Muscle layer of duodenum (tissue), 2 donors: ENCODE data around the gene PUSL1.

Source experiments
- H3K27ac ChIP-seq: one replicate; pipeline ENCODE4 v1.7.0; 2013; ENCODE audit warnings: mild to moderate bottlenecking, low read length
- H3K27me3 ChIP-seq: one replicate; pipeline ENCODE4 v1.7.0; 2013; ENCODE audit warnings: low read depth, mild to moderate bottlenecking, control low read depth, low read length
- H3K36me3 ChIP-seq, 2 donors: one replicate each; pipeline ENCODE4 v1.7.0; 2013; ENCODE audit warnings: low read length in 2 of 2, control low read depth in 1 of 2, mild to moderate bottlenecking in 1 of 2; ENCODE audit not compliant: insufficient read depth in 2 of 2, control insufficient read depth in 1 of 2
- H3K4me1 ChIP-seq, 2 donors: one replicate each; pipeline ENCODE4 v1.7.0; 2013; ENCODE audit warnings: low read length in 2 of 2, mild to moderate bottlenecking in 2 of 2, control low read depth in 1 of 2, moderate library complexity in 1 of 2; ENCODE audit not compliant: insufficient read depth in 2 of 2, control insufficient read depth in 1 of 2
- H3K4me3 ChIP-seq, 2 donors: one replicate each; pipeline ENCODE4 v1.7.0; 2013; ENCODE audit warnings: low read length in 2 of 2, low read depth in 1 of 2, mild to moderate bottlenecking in 1 of 2
- H3K9me3 ChIP-seq, 2 donors: one replicate each; pipeline ENCODE4 v1.7.0; 2013; ENCODE audit warnings: low read length in 2 of 2, control low read depth in 1 of 2, mild to moderate bottlenecking in 1 of 2; ENCODE audit not compliant: control insufficient read depth in 1 of 2
- donor health status: healthy.

Gene PUSL1, protein sequence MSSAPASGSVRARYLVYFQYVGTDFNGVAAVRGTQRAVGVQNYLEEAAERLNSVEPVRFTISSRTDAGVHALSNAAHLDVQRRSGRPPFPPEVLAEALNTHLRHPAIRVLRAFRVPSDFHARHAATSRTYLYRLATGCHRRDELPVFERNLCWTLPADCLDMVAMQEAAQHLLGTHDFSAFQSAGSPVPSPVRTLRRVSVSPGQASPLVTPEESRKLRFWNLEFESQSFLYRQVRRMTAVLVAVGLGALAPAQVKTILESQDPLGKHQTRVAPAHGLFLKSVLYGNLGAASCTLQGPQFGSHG

DNA sequence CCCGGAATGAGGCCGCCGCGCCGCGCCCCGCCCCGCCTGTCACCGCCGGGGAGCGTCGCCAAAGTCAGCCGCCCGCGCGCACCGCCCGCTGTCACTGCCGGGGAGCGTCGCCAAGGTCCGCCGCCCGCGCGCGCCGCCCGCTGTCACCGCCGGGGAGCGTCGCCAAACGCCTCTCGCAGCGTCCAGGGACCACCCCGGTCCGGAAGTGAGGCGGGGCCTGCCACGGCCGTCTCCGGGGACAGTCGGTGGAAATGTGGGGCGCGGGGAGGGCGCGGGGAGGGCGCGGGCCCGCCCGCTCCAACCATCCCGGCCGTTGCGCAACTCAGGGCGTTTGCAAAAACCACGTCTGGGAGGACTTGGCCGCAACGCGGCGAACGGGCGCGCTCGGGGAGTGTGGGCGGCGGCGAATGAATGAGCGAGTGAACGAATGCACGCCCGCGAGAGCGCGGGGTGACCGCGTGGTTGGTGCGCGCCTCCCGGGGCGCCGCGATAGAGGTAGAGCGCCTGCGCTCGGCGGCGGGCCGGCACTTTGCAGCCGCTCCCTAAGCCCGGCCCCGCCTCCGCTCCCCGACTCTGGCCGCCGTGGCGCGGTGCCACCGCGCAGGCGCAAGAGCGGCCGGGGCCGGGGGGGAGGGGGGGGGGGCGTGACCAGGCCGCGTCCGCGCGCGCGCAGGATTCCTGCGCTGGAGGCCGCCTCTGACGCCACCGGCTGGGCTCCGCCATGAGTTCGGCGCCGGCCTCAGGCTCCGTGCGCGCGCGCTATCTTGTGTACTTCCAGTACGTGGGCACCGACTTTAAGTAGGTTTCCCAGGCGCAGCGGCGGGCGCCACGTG is at the start of gene PUSL1, which contains the start of gene ACAP3:
Gene PUSL1, plus strand, starts transcription at position 675 of the 833 bp plus-strand sequence. Its CDS starts 47 bp downstream, at position 722.
Gene ACAP3, minus strand, starts transcription at position 8 of the 833 bp plus-strand sequence. CDS start 115 bp downstream, outside the sequence.
- Histone ChIP-seq H3K36me3 (peaks cover 9 to 21% of the 10 kb centered on the region in 2 donors), H3K9me3 (no peaks in the 10 kb centered on the region), H3K27ac (no peak within 1 kb of the TSS), H3K27me3 (no peaks in the 10 kb centered on the region), H3K4me3 (peak within 1 kb of the TSS; percentile 62 to 90), H3K4me1 (peaks cover 16 to 49% of the 10 kb centered on the region in 2 donors)

DNA sequence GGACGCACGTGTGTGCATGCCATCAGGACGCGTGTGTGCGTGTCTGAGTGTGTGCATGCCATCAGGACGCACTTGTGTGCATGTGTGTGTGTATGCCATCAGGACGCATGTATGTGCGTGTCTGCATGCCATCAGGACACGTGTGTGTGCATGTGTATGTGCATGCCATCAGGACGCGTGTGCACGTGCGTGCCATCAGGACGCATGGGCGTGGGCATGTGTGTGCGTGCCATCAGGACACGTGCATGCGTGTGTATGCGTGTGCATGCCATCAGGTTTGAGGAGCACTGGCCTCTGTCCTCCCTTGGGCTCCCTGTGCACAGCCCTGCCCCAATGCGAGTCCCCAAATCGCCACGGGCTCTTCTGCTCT is 49.3 kb upstream of the PUSL1 start:
- Histone ChIP-seq H3K9me3 (no peaks in the 10 kb centered on the region), H3K27ac (no peak overlapping the region), H3K4me1 (no peaks in the 10 kb centered on the region), H3K36me3 (peaks cover 39 to 66% of the 10 kb centered on the region in 2 donors), H3K4me3 (no peak overlapping the region), H3K27me3 (no peaks in the 10 kb centered on the region)

DNA sequence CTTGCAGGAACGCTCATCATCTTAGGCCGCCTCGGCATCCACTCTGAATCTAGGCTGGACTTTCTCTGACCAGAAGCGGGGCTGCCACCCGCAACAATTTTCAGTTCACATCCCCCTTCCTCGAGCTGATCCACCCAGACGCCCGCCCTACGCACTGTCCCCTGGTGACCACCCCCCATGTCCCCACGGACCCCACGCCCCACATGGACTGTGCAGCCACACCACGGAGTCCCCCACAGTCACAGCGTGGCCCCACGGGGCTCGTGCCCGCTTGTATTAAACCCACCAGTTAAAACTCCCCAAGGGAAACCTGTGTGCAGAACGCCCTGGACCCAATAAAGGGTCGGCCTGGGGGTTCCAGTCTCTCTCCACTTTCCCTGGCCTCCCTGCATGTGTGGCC is 48.9 kb upstream of the PUSL1 start:
- Histone ChIP-seq H3K27me3 (no peaks in the 10 kb centered on the region), H3K4me3 (no peak overlapping the region), H3K4me1 (no peaks in the 10 kb centered on the region), H3K36me3 (peaks cover 39 to 64% of the 10 kb centered on the region in 2 donors), H3K27ac (no peak overlapping the region), H3K9me3 (no peaks in the 10 kb centered on the region)

DNA sequence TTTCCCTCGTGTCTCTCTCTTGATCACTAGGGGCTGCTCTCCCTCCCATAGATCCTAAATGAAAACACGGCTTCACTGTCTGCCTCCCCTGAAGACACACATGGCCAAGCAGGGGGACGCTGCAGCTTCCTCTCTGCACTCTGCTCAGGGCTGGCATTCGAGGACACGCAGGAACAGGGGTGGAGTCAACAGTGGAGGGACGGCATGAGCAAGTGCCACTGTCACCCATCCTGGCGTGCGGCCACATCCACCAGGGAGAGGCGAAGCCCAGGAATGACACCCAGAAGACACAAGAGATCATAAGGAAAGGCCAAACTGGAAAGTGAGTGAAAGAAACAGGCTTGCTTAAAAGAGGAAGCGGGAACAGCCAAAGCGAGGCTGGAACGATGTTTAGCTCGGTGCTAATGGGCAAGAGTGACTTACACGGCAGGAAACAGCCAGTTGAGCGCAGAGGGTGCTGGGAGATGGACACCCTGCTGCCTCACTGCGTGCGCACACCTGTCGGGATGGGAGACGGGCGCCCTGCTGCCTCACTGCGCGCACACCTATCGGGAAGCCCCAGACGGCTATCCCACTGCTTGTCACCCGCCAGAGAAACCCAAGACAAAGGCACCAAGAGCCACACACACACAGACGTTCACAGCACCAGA is 48.3 kb upstream of the PUSL1 start:
- Histone ChIP-seq H3K4me3 (no peak overlapping the region), H3K27me3 (no peaks in the 10 kb centered on the region), H3K36me3 (peaks cover 36 to 63% of the 10 kb centered on the region in 2 donors), H3K9me3 (no peaks in the 10 kb centered on the region), H3K27ac (no peak overlapping the region), H3K4me1 (no peaks in the 10 kb centered on the region)

DNA sequence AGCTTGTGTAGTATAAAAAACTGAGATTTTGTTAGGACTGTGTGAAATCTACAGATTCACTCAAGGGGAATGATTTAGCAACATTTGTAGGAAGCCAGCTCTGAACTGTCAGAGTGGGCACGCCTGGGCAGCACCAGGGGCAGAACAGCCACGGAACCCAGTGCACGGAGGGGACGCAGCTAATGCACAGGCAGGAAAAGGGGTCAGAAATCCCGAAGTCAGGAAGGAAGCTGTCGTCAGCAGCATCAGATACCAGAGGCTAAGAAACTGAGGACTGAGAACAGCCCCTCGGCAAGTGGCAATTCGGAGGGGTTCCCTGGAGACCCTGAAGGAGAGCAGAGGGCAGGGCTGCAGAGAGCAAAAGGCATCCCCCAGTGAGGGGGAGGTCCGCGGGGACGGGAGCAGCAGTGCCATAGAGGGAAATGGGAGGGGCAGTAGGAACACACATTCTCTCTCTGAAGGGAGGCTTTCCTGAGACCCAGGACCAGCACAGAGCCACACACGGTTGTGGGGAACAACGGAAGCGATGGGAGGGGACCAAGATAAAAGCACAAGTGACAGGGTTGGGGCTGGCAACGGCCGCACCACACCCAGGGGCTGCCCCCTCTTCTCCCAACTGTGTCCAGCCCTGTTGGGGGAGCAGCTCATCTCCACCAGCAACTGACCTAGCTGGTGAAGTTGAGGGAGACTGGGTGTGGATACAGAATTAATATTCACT is 47.4 kb upstream of the PUSL1 start:
- no peaks in the 10 kb centered on the region for H3K9me3 ChIP-seq
- H3K36me3 ChIP-seq: peaks cover 26 to 62% of the 10 kb centered on the region in 2 donors
- no peaks in the 10 kb centered on the region for H3K4me1 ChIP-seq
- H3K27me3 ChIP-seq: no peaks in the 10 kb centered on the region
- no peak overlapping the region for H3K4me3 ChIP-seq
- H3K27ac ChIP-seq: no peak overlapping the region

DNA sequence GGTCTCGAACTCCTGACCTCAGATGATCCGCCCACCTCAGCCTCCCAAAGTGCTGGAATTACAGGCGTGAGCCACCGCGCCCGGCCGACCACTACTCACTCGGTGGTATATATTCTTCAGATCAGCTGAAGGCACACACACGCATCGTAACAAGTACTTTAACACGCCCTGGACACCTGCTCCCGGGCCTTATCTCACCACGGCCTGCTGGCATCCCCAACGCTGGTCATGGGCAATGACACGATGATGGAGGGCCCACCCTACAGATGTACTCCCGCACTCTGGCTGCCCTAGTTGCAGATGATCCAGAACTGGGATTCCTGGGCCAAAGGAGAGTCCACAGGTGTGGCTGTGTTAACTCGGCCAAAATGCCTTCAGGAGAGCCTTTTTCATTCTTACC is 46.3 kb upstream of the PUSL1 start:
- Histone ChIP-seq H3K4me1 (no peaks in the 10 kb centered on the region), H3K9me3 (no peaks in the 10 kb centered on the region), H3K36me3 (peaks cover 24 to 58% of the 10 kb centered on the region in 2 donors), H3K27ac (no peak overlapping the region), H3K4me3 (no peak overlapping the region), H3K27me3 (no peaks in the 10 kb centered on the region)

DNA sequence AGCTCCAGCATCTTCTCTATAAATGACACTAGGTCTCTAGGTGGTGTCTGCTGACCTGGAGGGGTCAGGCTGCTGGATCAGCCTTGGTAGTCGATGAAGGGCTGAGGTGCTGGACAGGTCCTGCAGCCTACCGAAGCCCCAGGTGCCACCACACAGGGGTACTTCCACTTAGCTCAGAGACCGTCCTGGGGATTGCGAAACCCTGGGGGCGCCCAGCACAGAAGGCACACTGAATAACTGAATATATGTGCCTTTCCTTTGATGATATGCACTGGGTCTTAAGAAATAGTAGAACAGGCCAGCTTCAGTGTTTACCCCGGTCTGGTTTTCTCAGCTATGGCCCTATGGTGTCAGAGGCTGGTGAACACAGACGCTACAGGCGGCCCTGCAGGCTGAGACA is 45.6 kb upstream of the PUSL1 start:
- H3K4me1 ChIP-seq: no peaks in the 10 kb centered on the region
- no peak overlapping the region for H3K4me3 ChIP-seq
- no peaks in the 10 kb centered on the region for H3K9me3 ChIP-seq
- peaks cover 30 to 65% of the 10 kb centered on the region in 2 donors for H3K36me3 ChIP-seq
- H3K27ac ChIP-seq: no peak overlapping the region
- H3K27me3 ChIP-seq: no peaks in the 10 kb centered on the region

DNA sequence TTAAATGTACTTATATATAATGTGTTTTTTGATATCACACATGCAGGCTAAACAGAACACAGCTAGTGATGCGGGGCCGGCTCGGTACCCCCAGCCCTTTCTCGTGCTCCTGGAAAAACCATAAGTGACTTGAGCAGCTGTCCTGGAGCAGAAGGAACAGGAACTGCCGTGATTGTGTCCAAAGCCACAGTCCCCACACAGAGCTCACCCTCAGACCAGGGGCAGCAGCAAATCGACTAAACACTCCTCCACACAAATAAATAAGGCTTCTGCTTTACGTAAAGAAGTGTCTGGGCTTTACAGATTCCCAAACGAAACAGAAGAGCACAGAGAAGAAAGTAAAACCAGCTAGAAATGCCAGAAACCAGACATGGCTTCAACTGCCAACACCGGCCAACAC is 44.4 kb upstream of the PUSL1 start:
- Histone ChIP-seq H3K4me1 (no peaks in the 10 kb centered on the region), H3K36me3 (peaks cover 27 to 61% of the 10 kb centered on the region in 2 donors), H3K9me3 (no peaks in the 10 kb centered on the region), H3K27me3 (no peaks in the 10 kb centered on the region), H3K27ac (no peak overlapping the region), H3K4me3 (no peak overlapping the region)

DNA sequence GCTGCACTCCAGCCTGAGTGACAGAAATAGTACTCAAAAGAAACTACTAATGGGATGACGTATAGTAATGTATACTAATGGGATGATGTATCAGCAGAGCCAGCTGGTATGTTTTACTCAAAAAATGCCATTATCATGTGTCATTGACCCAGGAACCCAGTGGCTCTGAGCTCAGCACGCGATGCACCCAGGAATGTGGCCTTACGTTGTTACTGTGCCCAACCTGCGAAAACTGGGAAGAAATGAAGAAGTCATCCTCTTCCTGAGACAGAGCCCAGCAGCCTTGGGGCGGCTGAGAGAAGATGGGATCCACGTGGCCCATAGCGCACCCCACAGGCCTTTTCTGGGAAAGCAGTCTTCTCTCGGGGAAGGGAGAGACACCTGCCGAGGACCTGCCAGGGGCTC is 43.5 kb upstream of the PUSL1 start:
- Histone ChIP-seq H3K27me3 (no peaks in the 10 kb centered on the region), H3K4me3 (no peak overlapping the region), H3K27ac (no peak overlapping the region), H3K36me3 (peaks cover 24 to 57% of the 10 kb centered on the region in 2 donors), H3K4me1 (no peaks in the 10 kb centered on the region), H3K9me3 (no peaks in the 10 kb centered on the region)

DNA sequence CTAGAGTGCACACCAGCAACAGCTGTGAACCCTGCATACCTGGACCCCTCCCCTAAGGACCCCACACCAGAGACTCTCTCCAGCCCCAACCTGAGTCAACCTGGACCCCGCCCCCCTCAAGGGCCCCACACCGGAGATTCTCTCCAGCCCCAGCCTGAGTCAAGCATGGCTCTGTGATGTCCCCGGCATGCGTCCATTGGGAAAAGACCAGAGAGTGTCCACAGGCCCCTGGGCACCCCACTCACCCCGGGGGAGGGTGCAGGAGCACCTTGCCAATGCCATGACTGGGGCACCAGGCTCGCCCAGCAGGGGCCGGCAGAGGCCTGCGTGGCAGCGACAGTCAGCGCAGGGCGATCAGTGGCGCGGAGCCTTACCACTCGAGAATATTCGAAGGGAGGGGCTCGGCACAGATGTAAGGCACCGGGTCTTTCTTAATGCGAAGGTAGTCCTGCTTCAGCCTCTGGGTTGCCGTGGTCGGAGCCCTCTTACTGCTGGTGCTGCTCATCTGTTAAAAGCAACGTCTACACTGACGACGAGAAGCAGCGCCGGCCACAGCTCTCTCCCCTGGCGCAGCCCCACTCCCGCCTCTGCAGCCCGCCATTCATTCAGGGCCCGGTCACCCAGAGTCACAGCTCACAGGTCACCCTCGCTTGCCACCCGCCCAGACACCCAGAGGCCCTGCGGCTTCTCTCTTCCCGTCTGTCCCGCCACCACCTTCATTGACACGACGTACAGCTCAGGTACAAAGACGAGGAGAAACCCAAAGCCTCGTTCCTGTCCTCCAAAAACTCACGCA is 40.7 kb upstream of the PUSL1 start:
- H3K9me3 ChIP-seq: no peaks in the 10 kb centered on the region
- H3K27ac ChIP-seq: no peak overlapping the region
- peaks cover 19 to 25% of the 10 kb centered on the region in 2 donors for H3K4me1 ChIP-seq
- H3K36me3 ChIP-seq: peaks cover 17 to 35% of the 10 kb centered on the region in 2 donors
- no peak overlapping the region for H3K4me3 ChIP-seq
- no peaks in the 10 kb centered on the region for H3K27me3 ChIP-seq
